Gastrocnemius medialis (tissue), 4 donors: Measurements from ENCODE around the gene FZD10.

Source experiments
- CTCF ChIP-seq, 5 experiments: fragments of 450-650 bp in 3 of 5; fragments of 200-600 bp in 2 of 5; sonication (generic) in 2 of 5; IDR thresholded peaks in 4 of 5; conservative IDR thresholded peaks in 1 of 5; 1 replicate in 4 of 5; 2 replicates in 1 of 5; pipeline ENCODE4 v1.5.1; 2016 to 2019; ENCODE audit warnings: antibody characterized with exemption in 5 of 5, mild to moderate bottlenecking in 3 of 5, moderate library complexity in 3 of 5
- POLR2A ChIP-seq, 2 donors: fragments of 450-650 bp; IDR thresholded peaks; one replicate each; pipeline ENCODE4 v1.6.1; 2017; ENCODE audit warnings: antibody characterized with exemption in 2 of 2, mild to moderate bottlenecking in 2 of 2, moderate library complexity in 2 of 2

- TF ChIP-seq CTCF (IDR thresholded peaks at IDR 0.05 in 4 of 5, conservative IDR thresholded peaks at IDR 0.05 in 1 of 5) (no peak), POLR2A (IDR thresholded peaks at IDR 0.05) (no peak)
Observed at GRCh38 chr12:130163461-130164215, 1.4 kb downstream of the FZD10 start.
